Upper lobe of right lung (tissue), 1 donor: Measurements from ENCODE around the gene GOSR1. TPM values are rescaled to one million over a fixed set of nuclear protein-coding genes. Genes with fewer than 3 reads are reported as not detected.
A peak's percentile ranks its signal among the peaks of the same experiment; 100 is the strongest.

Source experiments
- ATAC-seq: fragments of 200-7000 bp; cut with Tn5 transposase; one replicate; pipeline ENCODE4 v1.9.1; 2020; ENCODE audit warnings: mild to moderate bottlenecking, moderate library complexity
- DNase-seq: peaks from one replicate; pipeline ENCODE4 v3.0.0-alpha.2; 2020
- H3K27ac ChIP-seq: fragments of 200-600 bp; one replicate; pipeline ENCODE4 v1.8.0; 2022
- H3K27me3 ChIP-seq: fragments of 200-600 bp; one replicate; pipeline ENCODE4 v1.8.0; 2022; ENCODE audit warnings: mild to moderate bottlenecking
- H3K36me3 ChIP-seq: fragments of 200-600 bp; one replicate; pipeline ENCODE4 v1.8.0; 2022
- H3K4me1 ChIP-seq: fragments of 200-600 bp; one replicate; pipeline ENCODE4 v1.8.0; 2022
- H3K4me3 ChIP-seq: fragments of 200-600 bp; one replicate; pipeline ENCODE4 v1.8.0; 2022; ENCODE audit warnings: mild to moderate bottlenecking
- H3K9me3 ChIP-seq: fragments of 200-600 bp; one replicate; pipeline ENCODE4 v1.8.0; 2022
- CTCF ChIP-seq: fragments of 200-600 bp; IDR thresholded peaks from one replicate; pipeline ENCODE4 v1.8.0; 2022; ENCODE audit warnings: antibody characterized with exemption
- intact Hi-C: fragments of 100-400 bp; cut with DNase I; formaldehyde crosslinking; loops from one replicate; pipeline ENCODE4 v1.11.0; 2022
- long read RNA-seq: library from polyadenylated mRNA; unstranded; transcript quantifications from one replicate; pipeline ENCODE4 v2.0.0, GENCODE V29; 2021
- total RNA-seq: library from RNA; stranded (reverse); fragmentation: NEBNext Ultra II Directional; extraction: Animal tissue kit (Norgen Biotek cat#: 25700); gene quantifications from one replicate; pipeline ENCODE4 v1.2.1, GENCODE V29; 2021
- donor health status: DM: no; HTN: yes; CAD: no; lungs with severe emphysema.

The GOSR1 gene
- total RNA-seq: 48.9 TPM
- long read RNA-seq, full-length matches to known transcripts: 21 of 104 reads
- long read RNA-seq, partial matches to known transcripts: 0 of 104 reads
- long read RNA-seq, other reads (novel, unspliced or antisense): 83 of 104 reads

- peaks cover 31% of the 10 kb centered on the region for H3K36me3 ChIP-seq
- no peaks in the 10 kb centered on the region for H3K27me3 ChIP-seq
- H3K4me1 ChIP-seq: peaks cover 19% of the 10 kb centered on the region
- H3K27ac ChIP-seq: peak within 1 kb of the TSS; percentile 99
- no peaks in the 10 kb centered on the region for H3K9me3 ChIP-seq
- peak; percentile 95 for DNase-seq
- peak within 1 kb of the TSS; percentile 89 for H3K4me3 ChIP-seq
- intact Hi-C loops: no loop called here
- peak; percentile 72 for TF ChIP-seq CTCF
- peak; percentile 100 for ATAC-seq
These were observed at the start of gene GOSR1 for GRCh38 chr17:30477083-30477773. GOSR1 (plus strand) TSS chr17:30477408; CDS start chr17:30477434, 26 bp downstream.

DNA sequence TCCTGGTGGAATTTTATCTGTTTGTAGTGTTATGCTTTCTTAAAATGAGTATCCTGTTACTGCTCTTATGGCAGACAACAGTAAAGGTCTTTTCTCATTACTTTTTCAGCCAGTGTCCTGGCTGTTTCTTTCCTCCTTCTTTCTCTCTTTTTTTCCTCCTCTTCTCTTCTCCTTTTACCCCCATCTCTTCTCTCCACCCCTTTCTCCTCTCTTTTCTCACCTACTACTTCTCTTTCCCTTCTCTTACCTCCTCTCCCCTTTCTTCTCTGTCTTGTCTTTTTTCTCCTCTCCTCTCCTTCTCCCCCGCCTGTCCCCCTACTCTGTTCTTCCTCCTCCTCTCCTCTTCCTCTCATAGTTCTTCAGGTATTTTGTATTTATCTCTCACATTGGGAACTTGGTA, 49.6 kb upstream of the GOSR1 start:
- H3K4me3 ChIP-seq: no peak overlapping the region
- H3K27ac ChIP-seq: no peak overlapping the region
- H3K4me1 ChIP-seq: no peaks in the 10 kb centered on the region
- DNase-seq (no peak), ATAC-seq (no peak)
- H3K36me3 ChIP-seq: peaks cover 54% of the 10 kb centered on the region
- H3K9me3 ChIP-seq: no peaks in the 10 kb centered on the region
- no peaks in the 10 kb centered on the region for H3K27me3 ChIP-seq
- intact Hi-C loops: no loop called here
- TF ChIP-seq CTCF: no peak

DNA sequence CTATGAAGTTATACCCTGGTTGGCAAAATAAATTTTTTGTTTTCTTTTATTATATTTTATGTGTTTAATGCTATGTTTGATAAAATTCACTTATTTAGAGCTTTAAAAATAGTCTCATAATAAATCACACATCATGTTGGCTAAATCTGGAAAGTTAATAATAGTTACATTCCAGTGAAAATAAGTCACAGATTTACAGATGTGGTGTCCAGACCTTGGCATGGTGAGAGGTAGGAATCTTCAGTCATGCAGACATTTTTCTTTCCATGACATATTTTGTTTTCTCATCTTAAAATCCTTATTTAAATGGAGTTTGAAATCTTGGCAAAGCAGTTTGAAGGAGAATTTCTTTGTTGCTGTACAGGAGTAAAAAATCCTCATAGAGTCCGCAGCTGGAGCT, 48.1 kb upstream of the GOSR1 start:
- Histone ChIP-seq H3K36me3 (peaks cover 43% of the 10 kb centered on the region), H3K4me3 (no peak overlapping the region), H3K4me1 (peaks cover 6% of the 10 kb centered on the region), H3K9me3 (no peaks in the 10 kb centered on the region), H3K27ac (no peak overlapping the region), H3K27me3 (no peaks in the 10 kb centered on the region)
- intact Hi-C loops: no loop called here
- no peak for ATAC-seq
- TF ChIP-seq CTCF: no peak
- no peak for DNase-seq

DNA sequence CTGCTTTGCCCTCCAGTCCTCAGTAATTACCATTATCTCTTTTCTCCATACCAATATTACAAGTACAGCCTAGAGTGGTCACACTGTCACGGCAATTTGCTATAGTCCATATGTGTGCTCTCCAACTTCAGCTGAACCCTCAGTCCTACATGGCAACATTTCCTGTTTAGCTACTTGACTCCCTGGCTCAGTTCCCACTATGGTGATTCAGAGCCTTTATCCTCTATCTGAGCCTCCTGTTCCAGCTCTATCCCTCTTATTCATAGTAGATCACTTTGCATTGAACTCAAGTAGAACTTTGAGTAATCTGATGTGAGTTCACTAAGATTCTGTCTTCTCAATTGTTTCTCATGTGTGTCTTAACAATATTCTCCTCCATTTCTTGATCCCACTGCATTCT, 43.7 kb upstream of the GOSR1 start:
- DNase-seq: no peak
- H3K27me3 ChIP-seq: no peaks in the 10 kb centered on the region
- H3K4me3 ChIP-seq: no peak overlapping the region
- H3K27ac ChIP-seq: no peak overlapping the region
- H3K36me3 ChIP-seq: peaks cover 34% of the 10 kb centered on the region
- intact Hi-C loops: no loop called here
- H3K4me1 ChIP-seq: peaks cover 6% of the 10 kb centered on the region
- H3K9me3 ChIP-seq: no peaks in the 10 kb centered on the region
- TF ChIP-seq CTCF: no peak
- ATAC-seq: peak; percentile 74

DNA sequence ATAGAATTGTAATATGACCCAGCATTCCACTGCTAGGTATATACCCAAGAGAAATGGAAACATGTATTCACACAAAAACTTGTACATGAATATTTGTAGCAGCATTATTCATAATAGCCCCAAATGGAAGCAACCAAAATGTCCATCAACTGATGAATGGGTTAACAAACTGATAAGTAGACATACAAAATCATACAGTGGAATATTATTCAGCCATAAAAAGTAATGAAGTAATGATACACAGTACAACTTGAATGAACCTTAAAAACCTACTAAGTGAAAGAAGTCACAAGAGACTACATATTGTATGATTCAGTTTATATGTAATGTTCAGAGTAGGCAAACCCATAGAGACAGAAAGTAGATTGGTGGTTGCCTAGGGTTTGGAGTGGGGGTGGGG, 40.5 kb upstream of the GOSR1 start:
- no peak for TF ChIP-seq CTCF
- ATAC-seq (no peak), DNase-seq (no peak)
- Histone ChIP-seq H3K27me3 (no peaks in the 10 kb centered on the region), H3K4me3 (no peak overlapping the region), H3K4me1 (peaks cover 6% of the 10 kb centered on the region), H3K9me3 (no peaks in the 10 kb centered on the region), H3K27ac (no peak overlapping the region), H3K36me3 (peaks cover 31% of the 10 kb centered on the region)
- intact Hi-C loops: no loop called here
